DOHH2 (cell line): Measurements from ENCODE around the gene FAM78B.

Experiments used
- H3F3A ChIP-seq: fragments of 200-600 bp; sonication (generic), shearing (Covaris generic); 2 replicates; pipeline ENCODE4 v1.6.0; 2016; ENCODE audit warnings: antibody characterized with exemption, mild to moderate bottlenecking; ENCODE audit not compliant: control insufficient read depth, insufficient read depth
- H3K27ac ChIP-seq: fragments of 200-600 bp; sonication (generic); 2 replicates; pipeline ENCODE4 v1.5.1; 2014; ENCODE audit warnings: low read depth, mild to moderate bottlenecking, low read length, moderate library complexity
- H3K27me3 ChIP-seq: fragments of 200-600 bp; sonication (generic); 2 replicates; pipeline ENCODE4 v1.6.1; 2014; ENCODE audit warnings: mild to moderate bottlenecking, low read length, mixed read lengths; ENCODE audit not compliant: control insufficient read depth
- H3K36me3 ChIP-seq: fragments of 200-600 bp; sonication (generic); 2 replicates; pipeline ENCODE4 v1.6.1; 2014; ENCODE audit warnings: mild to moderate bottlenecking, low read length, moderate library complexity, mixed read lengths; ENCODE audit not compliant: control insufficient read depth
- H3K4me1 ChIP-seq: fragments of 200-600 bp; sonication (generic); 2 replicates; pipeline ENCODE4 v1.6.1; 2014; ENCODE audit warnings: mild to moderate bottlenecking, low read length, mixed read lengths; ENCODE audit not compliant: control insufficient read depth
- H3K4me2 ChIP-seq: fragments of 200-600 bp; sonication (generic); 2 replicates; pipeline ENCODE4 v1.6.0; 2014; ENCODE audit warnings: mild to moderate bottlenecking, low read length, moderate library complexity
- H3K4me3 ChIP-seq: fragments of 200-600 bp; sonication (generic); 2 replicates; pipeline ENCODE4 v1.5.1; 2014; ENCODE audit warnings: mild to moderate bottlenecking, low read length, mixed read lengths
- H3K79me2 ChIP-seq: fragments of 200-600 bp; sonication (generic); 2 replicates; pipeline ENCODE4 v1.6.1; 2014; ENCODE audit warnings: mild to moderate bottlenecking, low read length, mixed read lengths; ENCODE audit not compliant: control insufficient read depth
- H3K9me2 ChIP-seq: fragments of 200-600 bp; sonication (generic); replicated peaks from 2 replicates; pipeline ENCODE4 v1.6.1; 2014; ENCODE audit warnings: mild to moderate bottlenecking, low read length, mixed read lengths; ENCODE audit not compliant: control insufficient read depth
- H3K9me3 ChIP-seq: fragments of 200-600 bp; sonication (generic); 2 replicates; pipeline ENCODE4 v1.6.1; 2014; ENCODE audit warnings: antibody characterized with exemption, low read length, mixed read lengths; ENCODE audit not compliant: control insufficient read depth, insufficient read depth
- H4K20me1 ChIP-seq: fragments of 200-600 bp; sonication (generic); 2 replicates; pipeline ENCODE4 v1.6.0; 2014; ENCODE audit warnings: low read depth, mild to moderate bottlenecking, antibody characterized with exemption, low read length, moderate library complexity; ENCODE audit not compliant: control insufficient read depth, insufficient read depth
- EZH2phosphoT487 ChIP-seq: fragments of 200-600 bp; sonication (generic); IDR thresholded peaks from 2 replicates; pipeline ENCODE4 v1.6.1; 2017; ENCODE audit warnings: borderline replicate concordance, mild to moderate bottlenecking, antibody characterized with exemption, low read length, moderate library complexity, mixed read lengths
- TF ChIP-seq, protein P1 (sequence below): fragments of 200-600 bp; sonication (generic); IDR thresholded peaks from one replicate; pipeline ENCODE4 v1.5.1; 2014; ENCODE audit warnings: antibody characterized with exemption, mild to moderate bottlenecking, low read depth, low read length; ENCODE audit not compliant: poor library complexity, severe bottlenecking

FAM78B gene

DNA sequence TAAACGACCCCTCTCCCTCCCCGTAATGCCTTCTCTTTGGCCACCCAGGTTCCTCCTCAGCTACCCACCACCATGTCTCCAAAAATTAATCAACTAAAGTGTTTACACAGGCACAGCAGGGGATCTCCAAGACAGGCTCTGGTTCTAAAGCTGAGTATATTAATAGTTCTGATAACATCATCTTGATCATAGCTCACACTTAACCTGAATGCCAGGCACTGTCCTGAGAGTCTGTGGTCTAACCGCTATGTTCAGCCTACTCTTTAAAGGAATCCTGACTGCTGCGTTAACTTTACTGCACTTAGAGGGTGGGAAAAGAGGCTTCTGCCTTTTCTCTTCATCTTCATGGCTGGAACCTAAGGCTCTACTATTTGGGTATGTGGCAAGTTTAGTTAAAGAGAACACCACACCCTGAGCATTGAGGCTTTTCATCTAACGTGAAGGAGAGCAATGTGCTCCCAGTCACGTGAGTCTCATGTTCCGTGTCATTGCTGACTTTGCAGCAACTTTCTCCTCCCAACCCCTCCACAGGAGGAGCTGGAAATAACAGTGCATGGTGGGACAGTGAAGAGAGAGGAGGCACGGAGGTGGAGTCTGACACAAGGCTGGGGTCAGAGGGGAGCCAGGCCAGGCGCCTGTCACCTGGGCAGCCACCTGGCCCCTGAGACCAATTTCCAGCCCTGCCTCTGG lies 86.4 kb downstream of the FAM78B start:
- no peak overlapping the region for H3K4me2 ChIP-seq
- no peaks in the 10 kb centered on the region for H3K79me2 ChIP-seq
- no peaks in the 10 kb centered on the region for H3K9me2 ChIP-seq
- H3F3A ChIP-seq, result no peaks in the 10 kb centered on the region
- H4K20me1 ChIP-seq, result no peaks in the 10 kb centered on the region
- TF ChIP-seq EZH2phosphoT487, result no peak
- TF ChIP-seq, protein P1, sequence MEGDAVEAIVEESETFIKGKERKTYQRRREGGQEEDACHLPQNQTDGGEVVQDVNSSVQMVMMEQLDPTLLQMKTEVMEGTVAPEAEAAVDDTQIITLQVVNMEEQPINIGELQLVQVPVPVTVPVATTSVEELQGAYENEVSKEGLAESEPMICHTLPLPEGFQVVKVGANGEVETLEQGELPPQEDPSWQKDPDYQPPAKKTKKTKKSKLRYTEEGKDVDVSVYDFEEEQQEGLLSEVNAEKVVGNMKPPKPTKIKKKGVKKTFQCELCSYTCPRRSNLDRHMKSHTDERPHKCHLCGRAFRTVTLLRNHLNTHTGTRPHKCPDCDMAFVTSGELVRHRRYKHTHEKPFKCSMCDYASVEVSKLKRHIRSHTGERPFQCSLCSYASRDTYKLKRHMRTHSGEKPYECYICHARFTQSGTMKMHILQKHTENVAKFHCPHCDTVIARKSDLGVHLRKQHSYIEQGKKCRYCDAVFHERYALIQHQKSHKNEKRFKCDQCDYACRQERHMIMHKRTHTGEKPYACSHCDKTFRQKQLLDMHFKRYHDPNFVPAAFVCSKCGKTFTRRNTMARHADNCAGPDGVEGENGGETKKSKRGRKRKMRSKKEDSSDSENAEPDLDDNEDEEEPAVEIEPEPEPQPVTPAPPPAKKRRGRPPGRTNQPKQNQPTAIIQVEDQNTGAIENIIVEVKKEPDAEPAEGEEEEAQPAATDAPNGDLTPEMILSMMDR, result no peak
- no peaks in the 10 kb centered on the region for H3K4me1 ChIP-seq
- no peak overlapping the region for H3K4me3 ChIP-seq
- no peak overlapping the region for H3K27ac ChIP-seq
- no peaks in the 10 kb centered on the region for H3K27me3 ChIP-seq
- H3K36me3 ChIP-seq, result no peaks in the 10 kb centered on the region
- no peaks in the 10 kb centered on the region for H3K9me3 ChIP-seq

DNA sequence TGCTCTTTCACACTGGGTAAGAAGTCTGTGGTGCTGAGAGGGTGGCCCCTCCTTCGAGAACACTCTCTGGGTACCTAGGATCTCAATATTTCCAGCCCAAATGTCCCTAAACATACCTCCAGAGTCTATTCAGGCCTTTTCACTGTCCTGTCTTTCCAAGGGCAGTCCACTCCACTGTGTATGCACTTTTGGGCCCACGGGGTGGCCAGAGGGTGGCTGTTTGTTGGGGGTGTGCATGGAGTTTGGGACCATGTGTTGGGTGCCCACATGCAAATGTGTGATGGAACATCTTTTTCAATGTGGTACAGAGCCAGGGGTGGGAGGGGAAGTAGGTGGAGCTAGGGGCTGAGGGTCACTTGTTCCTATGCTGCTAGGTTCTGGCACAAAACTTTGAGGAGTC lies 87.5 kb downstream of the FAM78B start:
- Histone ChIP-seq H3K4me2 (no peak overlapping the region), H3K4me3 (no peak overlapping the region), H3K9me3 (no peaks in the 10 kb centered on the region), H3K4me1 (no peaks in the 10 kb centered on the region), H3K36me3 (no peaks in the 10 kb centered on the region), H3F3A (no peaks in the 10 kb centered on the region), H3K27ac (no peak overlapping the region), H3K27me3 (no peaks in the 10 kb centered on the region), H4K20me1 (no peaks in the 10 kb centered on the region), H3K79me2 (no peaks in the 10 kb centered on the region), H3K9me2 (no peaks in the 10 kb centered on the region)
- TF ChIP-seq, protein P1, result no peak
- no peak for TF ChIP-seq EZH2phosphoT487

DNA sequence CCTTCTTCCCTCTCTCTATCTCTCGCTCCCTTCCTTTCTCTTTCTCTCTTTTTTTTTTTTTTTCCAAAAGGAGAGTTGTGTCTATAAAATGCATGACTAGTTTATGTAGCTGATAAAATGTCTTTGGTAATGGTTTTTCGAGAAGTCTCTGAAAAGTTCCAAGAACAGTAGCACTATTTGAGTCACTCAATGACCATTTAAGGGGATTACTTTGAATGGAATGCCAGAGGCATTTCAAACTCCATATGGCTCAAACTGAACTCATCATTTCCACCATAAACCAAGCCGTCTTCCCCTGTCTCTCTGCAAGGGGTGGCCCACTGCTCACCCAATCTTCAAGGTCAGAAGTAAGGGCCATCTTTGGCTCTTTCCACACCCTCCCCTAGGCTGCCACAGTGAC lies 93.3 kb downstream of the FAM78B start:
- Histone ChIP-seq H3K9me2 (no peaks in the 10 kb centered on the region), H3K4me3 (no peak overlapping the region), H3K79me2 (no peaks in the 10 kb centered on the region)

More for the DNA sequence above, 93.3 kb downstream of the FAM78B start:
- Histone ChIP-seq H4K20me1 (no peaks in the 10 kb centered on the region), H3K4me2 (no peak overlapping the region), H3K27me3 (no peaks in the 10 kb centered on the region), H3K36me3 (no peaks in the 10 kb centered on the region), H3K4me1 (no peaks in the 10 kb centered on the region), H3K9me3 (no peaks in the 10 kb centered on the region), H3K27ac (no peak overlapping the region), H3F3A (no peaks in the 10 kb centered on the region)
- TF ChIP-seq, protein P1, result no peak
- no peak for TF ChIP-seq EZH2phosphoT487
